D721Med (cell line): ENCODE measurements around the gene CTBP1.
A peak's percentile ranks its signal among the peaks of the same experiment; 100 is the strongest.

Source experiments
- DNase-seq: peaks from one replicate; pipeline ENCODE4 v3.0.0; 2011; ENCODE audit warnings: low spot score; ENCODE audit not compliant: insufficient read length
- FAIRE-seq: peaks from 2 replicates; lab custom pipeline; 2011; peaks lifted over from hg19 to GRCh38; lab: Jason Lieb, UNC
- TF ChIP-seq, protein P1 (sequence below): IDR thresholded peaks from 2 replicates; pipeline ENCODE4 v1.5.1; 2012; ENCODE audit warnings: mild to moderate bottlenecking, control low read depth; ENCODE audit not compliant: insufficient read depth; ENCODE audit errors: missing control alignments

The CTBP1 gene

GRCh38 chr4:1250527-1250812 is 1.5 kb upstream of the CTBP1 start:
- FAIRE-seq (no peak), DNase-seq (no peak)
- TF ChIP-seq, protein P1, sequence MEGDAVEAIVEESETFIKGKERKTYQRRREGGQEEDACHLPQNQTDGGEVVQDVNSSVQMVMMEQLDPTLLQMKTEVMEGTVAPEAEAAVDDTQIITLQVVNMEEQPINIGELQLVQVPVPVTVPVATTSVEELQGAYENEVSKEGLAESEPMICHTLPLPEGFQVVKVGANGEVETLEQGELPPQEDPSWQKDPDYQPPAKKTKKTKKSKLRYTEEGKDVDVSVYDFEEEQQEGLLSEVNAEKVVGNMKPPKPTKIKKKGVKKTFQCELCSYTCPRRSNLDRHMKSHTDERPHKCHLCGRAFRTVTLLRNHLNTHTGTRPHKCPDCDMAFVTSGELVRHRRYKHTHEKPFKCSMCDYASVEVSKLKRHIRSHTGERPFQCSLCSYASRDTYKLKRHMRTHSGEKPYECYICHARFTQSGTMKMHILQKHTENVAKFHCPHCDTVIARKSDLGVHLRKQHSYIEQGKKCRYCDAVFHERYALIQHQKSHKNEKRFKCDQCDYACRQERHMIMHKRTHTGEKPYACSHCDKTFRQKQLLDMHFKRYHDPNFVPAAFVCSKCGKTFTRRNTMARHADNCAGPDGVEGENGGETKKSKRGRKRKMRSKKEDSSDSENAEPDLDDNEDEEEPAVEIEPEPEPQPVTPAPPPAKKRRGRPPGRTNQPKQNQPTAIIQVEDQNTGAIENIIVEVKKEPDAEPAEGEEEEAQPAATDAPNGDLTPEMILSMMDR, result no peak

- no peak for FAIRE-seq
- TF ChIP-seq, protein P1, result no peak
- DNase-seq, result no peak
These were observed 999 bp upstream of the CTBP1 start for GRCh38 chr4:1249731-1250526.

DNA sequence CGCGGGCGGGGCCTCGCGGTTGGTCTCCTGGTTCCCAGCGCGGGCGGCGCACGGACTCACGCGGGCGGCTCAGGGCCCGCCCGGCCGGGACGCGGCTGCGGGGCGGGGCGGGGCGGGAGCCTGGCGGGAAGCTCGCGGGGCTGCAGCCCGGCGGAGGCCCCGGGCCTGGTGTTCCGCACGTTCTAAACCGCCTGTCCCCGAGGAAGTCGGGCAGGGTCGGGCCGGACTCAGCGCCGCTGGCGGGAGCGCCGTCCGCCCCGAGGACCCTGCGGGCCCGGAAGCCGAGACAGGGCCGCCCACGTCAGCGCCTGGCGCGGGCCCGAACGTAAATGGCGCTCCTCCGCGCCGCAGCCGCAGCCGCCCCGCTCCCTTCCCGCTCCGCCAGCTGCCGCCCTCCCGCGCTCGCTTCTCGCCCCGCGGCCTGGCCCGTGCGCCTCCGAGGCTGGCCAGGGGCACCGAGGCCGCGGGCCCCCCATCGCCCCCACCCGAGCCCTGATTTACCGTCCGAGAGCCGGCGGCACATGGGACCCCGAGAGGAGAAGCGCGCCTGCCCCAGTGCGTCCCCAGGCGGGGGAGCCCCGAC is 309 bp upstream of the CTBP1 start:
- FAIRE-seq, result no peak
- peak; percentile 78 for DNase-seq
- TF ChIP-seq, protein P1, result no peak

DNA sequence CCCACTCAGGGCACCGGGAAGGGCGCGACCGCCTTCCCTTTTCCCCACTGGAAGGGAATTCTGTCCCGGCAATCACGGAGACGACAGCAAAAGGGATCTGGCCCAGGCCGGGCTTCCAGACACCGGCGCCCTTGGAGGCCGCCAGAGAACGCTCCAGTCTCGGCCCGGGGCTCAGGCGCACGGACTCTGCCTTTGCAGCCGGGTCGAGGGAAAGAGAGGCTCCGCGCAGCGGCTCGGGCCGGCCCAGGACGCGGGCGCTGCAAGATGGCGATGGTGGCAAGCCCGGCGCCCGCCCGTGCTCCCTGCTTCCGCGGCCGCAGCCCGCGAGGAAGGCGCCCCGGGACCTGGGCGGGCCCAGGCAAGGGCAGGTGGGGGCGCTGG is 1.1 kb downstream of the CTBP1 start:
- no peak for DNase-seq
- TF ChIP-seq, protein P1, result no peak
- FAIRE-seq, result no peak

- DNase-seq (peak; percentile 24), FAIRE-seq (no peak)
- TF ChIP-seq, protein P1, result no peak
These were observed 1.7 kb downstream of the CTBP1 start for GRCh38 chr4:1246901-1247863.

DNA sequence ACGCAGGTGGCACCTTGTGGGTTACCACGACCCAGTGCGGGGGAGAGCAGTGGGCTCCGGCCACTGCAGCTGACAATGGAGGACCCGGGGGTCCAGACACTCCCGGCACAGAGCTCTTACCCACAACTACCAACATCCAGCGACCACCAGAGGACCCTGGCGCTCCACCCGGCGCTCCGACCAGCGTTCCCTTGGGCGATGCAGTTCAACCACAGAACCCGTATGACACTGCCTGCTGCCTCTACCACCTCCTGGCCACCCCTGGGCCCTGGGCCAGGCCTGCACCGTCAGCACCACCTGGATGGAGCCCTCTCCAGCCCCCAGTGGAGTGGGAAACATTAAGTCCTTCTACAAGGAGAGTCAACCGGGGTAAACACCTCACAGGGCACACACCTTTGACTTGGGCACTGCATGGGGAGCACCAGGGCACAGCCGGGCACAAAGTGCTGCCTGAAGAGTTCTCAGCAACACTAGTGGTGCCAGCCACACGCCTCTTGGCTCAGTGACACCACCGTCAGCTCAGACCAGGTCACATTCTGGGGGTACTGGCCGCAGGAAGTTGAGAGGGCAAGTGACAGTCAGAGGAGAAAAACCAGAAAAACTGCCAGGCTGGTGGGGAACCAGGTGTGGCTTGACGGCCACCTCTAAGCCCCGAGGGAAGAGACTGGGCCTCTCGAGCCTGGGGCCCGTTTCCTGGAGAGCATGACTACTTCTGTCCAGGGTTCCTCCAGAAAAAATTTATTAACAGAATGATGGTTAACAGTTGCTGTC is 2.6 kb downstream of the CTBP1 start:
- FAIRE-seq (no peak), DNase-seq (peak; percentile 13)
- TF ChIP-seq, protein P1, result no peak
